ENCODE measurements around the gene VWA2. TPM values are rescaled to one million over a fixed set of nuclear protein-coding genes. Genes with fewer than 3 reads are reported as not detected.

The VWA2 gene
- total RNA-seq, 1 donor from 2014 or later: not detected

DNA sequence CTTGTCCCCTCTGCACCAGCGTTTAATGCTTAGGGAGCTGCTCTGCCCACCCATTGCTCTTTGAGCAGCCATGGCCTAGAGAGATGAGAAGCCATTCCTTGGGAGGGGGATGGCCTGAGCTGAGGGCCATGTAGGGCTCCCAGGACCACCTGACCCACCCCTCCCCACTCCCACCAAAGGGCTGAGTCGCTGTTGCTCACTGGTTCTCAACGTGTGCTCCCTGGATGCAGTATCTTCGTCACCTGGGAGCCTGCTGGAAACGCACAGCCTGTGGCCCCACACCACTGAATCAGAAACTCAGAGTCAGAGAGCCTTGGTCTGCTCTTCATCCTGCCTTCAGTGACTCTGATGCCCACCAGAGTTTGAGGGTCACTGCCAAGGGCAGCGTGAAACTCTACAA, 37.0 kb downstream of the VWA2 start:
- DNase-seq (ENCODE audit: low read depth in 2 of 2): no peak

DNA sequence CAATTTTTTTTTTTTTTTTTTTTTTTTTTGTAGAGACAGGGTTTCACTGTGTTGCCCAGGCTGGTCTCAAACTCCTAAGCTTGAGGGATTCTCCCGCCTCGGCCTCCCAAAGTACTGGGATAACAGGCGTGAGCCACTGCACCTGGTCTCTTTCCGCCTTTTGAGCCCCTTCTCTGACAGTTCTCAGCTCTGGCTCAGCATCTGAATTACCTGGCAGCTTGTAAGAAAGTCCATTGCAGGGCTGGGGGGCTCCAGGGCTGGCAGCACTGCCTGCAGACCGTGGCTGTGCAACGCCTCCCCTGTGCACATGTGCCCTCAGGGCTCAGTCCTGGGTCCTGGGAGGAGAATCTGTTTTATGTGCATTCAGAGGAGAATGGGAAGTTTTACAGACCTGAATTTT, 37.6 kb downstream of the VWA2 start:
- no peak for DNase-seq (ENCODE audit: low read depth in 2 of 2)

DNA sequence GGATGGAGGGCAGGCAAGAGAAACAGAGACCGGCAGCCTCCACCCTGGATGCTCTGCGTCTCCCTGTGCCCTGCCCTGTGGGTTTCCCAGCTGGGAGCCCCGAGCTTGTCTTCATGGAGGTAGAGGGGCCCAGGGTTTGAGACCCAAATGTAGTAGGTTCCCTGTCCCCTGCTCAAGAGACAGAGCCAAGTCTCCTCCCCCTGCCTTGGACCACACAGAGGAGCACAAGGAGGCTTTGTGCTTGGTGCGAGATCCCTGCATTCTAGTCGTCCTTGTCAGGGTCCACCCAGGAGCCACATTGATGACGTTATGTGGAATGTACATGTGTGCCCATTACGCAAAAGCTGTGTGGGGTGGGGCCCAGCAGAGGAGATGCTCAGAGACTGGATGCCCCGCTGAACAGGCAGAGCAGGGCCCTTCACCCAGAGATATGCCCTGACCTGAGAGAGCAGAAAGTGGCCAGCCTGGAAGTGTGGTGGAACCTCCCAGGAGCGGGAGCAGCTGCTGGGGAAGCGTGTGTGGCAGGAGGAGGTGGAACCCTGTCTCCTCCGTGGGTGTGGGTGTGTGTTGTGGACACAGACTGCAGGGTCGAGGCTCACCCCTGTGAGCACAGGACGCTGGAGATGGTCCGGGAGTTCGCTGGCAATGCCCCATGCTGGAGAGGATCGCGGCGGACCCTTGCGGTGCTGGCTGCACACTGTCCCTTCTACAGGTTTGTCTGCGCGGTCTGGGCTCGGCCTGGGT, 39.3 kb downstream of the VWA2 start:
- no peak for DNase-seq (ENCODE audit: low read depth in 2 of 2)

DNA sequence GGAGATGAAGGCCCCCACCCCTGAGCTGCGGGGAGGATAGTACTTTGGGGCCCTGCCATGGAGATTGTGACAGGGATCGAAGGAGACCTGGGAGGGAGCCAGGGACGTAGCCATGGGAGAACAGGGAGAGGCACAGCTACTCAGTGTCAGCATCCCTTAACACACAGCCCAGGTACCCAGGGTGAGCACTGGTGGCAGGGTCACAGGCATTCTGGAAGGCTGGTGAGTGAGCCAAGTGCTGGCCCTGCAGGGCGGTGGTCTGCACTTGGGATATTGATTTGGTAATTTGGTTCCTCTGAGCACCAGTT, 39.8 kb downstream of the VWA2 start:
- DNase-seq (ENCODE audit: low read depth in 2 of 2): no peak

DNA sequence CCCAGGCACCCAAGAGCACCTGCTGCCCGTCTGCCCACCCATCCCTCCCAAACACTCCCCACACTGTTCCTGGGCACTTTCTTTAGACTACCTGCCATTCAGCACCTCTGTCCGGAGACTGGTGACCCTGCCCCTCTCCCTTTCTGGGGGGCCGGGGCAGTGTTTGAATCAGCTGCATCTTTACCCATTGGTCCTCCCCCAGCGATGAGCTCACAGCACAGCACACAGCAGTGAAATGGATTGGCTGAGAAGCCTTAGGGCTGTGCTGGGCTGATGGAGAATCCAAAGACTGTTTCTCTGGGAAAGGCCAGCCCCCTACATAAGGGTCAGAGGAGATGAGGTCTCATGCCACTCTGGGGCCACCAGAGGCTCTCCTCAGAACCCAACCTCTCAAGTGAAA, 40.2 kb downstream of the VWA2 start:
- DNase-seq (ENCODE audit: low read depth in 2 of 2): no peak

- no peak for DNase-seq (ENCODE audit: low read depth in 2 of 2)
Observed at GRCh38 chr10:114279901-114280644, 41.0 kb downstream of the VWA2 start.

GRCh38 chr10:114281006-114281405, 42.0 kb downstream of the VWA2 start:
- DNase-seq (ENCODE audit: low read depth in 2 of 2): no peak

DNA sequence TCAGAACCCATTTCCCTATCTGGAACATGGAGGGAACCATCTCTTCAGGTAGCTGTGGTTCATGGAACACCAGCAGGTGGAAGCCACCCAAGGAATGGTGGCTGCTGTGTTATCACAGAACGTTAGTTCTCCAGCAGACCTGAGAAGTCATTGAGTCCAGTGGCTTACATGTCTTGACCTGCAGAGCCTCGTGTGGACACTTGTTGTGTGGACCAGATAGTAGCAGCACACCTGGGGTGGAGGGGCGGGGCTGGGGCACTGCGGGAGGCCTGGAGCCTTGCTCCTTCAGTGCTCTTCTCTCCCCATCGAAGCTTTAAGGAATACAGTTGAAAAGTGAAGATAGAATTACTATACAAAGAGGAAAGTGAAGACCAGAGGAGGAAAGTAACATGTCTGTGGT, 42.4 kb downstream of the VWA2 start:
- no peak for DNase-seq (ENCODE audit: low read depth in 2 of 2)

DNA sequence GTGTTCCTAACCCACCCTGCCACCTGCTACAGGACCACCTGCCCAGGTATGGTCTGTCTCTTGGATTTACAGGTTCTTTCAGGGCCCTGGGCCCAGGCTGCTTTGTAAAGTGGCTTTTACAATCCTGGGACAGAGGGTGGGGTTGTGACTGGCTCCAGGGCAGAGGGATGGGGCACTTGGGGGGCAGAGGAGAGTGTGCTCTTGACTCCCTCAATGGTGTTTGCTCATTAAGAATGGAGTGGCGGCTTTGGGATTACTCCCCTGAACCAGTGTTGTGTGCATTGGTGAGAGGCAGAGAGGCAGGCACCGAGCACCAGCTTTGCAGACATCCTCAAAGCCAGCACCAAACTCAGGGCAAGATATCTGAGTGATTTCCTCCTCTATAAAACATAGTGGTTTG, 43.5 kb downstream of the VWA2 start:
- no peak for DNase-seq (ENCODE audit: low read depth in 2 of 2)

GRCh38 chr10:114283091-114283490, 44.0 kb downstream of the VWA2 start:
- DNase-seq (ENCODE audit: low read depth in 2 of 2): no peak

- no peak for DNase-seq (ENCODE audit: low read depth in 2 of 2)
Observed at GRCh38 chr10:114283535-114284234, 44.6 kb downstream of the VWA2 start.

DNA sequence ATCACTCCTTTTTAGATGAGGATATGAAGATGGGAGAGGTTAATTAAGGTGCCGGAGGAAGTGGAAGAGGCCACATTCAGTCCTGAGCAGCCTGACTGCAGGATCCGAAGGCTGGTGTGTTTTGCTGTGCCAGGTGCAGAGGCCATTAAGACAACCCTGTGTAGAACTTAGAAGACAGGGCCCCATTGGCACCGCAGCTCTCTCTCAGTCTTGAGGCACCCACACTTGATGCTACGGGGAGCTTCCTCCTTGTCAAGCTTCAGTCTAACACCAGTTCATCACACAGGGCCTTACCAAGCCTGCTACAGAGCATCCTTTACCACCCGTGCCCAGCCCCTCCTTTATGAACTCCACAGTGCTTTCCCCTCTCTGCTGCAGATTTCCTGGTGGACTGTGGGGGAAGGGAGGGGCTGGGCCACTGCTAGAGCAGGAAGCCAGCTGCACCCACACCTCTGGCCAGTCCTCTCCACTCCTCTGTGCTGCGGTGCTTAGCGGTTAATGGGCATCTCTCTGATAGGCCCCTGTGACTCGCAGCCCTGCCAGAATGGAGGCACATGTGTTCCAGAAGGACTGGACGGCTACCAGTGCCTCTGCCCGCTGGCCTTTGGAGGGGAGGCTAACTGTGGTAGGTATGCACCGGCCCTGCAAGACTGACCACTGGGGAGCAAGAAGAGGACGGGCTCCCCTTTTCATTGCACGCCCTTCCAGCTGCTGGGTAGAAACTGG, 45.5 kb downstream of the VWA2 start:
- no peak for DNase-seq (ENCODE audit: low read depth in 2 of 2)

DNA sequence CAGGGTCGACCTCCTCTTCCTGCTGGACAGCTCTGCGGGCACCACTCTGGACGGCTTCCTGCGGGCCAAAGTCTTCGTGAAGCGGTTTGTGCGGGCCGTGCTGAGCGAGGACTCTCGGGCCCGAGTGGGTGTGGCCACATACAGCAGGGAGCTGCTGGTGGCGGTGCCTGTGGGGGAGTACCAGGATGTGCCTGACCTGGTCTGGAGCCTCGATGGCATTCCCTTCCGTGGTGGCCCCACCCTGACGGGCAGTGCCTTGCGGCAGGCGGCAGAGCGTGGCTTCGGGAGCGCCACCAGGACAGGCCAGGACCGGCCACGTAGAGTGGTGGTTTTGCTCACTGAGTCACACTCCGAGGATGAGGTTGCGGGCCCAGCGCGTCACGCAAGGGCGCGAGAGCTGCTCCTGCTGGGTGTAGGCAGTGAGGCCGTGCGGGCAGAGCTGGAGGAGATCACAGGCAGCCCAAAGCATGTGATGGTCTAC, 46.9 kb downstream of the VWA2 start:
- DNase-seq (ENCODE audit: low read depth in 2 of 2): no peak

DNA sequence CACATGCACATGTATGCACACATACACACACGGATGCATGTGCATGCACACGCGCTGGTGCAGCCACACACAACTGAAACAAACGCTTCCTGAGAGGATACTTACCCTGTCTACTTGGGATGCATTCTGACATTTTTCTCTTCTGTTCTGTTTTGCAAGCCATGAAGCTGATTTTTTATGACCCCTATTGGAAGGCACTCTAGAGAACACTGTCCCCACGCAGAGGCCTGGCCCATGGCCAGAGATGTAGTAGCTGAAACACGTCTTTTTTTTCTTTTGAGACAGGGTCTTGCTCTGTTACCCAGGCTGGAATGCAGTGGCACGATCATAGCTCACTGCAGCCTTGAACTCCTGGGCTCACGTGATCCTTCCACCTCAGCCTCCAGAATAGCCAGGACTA, 47.9 kb downstream of the VWA2 start:
- no peak for DNase-seq (ENCODE audit: low read depth in 2 of 2)

DNA sequence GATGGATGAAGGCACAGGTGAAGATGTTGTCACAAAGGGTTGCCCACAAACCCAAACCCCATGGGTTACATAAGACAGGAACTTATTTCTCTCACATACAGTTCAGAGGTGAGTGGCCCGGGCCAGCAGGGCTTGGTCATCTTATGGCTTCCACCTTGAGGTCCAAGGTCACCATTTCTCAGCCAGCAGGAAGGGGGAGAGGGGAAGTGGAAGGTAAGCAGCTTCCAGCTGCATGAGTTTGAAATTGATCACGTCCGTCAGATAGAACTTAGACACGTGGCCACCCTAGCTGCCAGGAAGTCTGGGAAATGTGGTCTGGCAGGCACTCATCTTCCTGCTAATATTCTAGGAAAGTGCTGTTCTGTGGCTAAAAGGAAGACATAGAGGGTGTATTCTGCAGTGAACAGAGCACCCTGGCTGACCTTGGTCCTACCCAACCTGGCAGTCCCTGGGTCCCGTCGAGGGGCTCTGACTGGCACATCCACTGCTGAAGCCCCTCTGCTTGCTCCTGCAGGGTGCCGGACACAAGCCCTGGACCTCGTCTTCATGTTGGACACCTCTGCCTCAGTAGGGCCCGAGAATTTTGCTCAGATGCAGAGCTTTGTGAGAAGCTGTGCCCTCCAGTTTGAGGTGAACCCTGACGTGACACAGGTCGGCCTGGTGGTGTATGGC, 49.5 kb downstream of the VWA2 start:
- peak in 1 of 2 donors; percentile 13 for DNase-seq (ENCODE audit: low read depth in 2 of 2)

- no peak for DNase-seq (ENCODE audit: low read depth in 2 of 2)
Observed at GRCh38 chr10:114289096-114289436, 50.0 kb downstream of the VWA2 start.

DNA sequence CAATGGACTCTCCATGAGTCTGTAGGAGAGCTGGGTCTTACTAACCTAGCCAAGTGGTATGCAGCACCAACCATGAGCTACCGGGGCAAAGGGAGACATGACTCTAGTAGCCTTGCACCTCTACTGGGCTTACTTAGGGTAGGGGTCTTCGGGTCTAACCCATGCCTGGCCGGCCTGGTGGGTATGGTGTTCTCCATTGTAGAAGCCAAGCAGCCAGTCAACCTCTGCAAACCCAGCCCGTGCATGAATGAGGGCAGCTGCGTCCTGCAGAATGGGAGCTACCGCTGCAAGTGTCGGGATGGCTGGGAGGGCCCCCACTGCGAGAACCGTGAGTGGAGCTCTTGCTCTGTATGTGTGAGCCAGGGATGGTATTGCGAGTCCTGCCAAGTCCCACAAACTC, 51.0 kb downstream of the VWA2 start:
- no peak for DNase-seq (ENCODE audit: low read depth in 2 of 2)

GRCh38 chr10:114291076-114291475, 52.0 kb downstream of the VWA2 start:
- DNase-seq (ENCODE audit: low read depth in 2 of 2): no peak

DNA sequence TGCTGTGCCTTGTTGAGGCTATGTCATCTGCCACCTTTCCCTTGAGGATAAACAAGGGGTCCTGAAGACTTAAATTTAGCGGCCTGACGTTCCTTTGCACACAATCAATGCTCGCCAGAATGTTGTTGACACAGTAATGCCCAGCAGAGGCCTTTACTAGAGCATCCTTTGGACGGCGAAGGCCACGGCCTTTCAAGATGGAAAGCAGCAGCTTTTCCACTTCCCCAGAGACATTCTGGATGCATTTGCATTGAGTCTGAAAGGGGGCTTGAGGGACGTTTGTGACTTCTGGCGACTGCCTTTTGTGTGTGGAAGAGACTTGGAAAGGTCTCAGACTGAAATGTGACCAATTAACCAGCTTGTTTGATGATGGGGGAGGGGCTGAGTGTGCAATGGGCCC, 52.5 kb downstream of the VWA2 start:
- DNase-seq (ENCODE audit: low read depth in 2 of 2): no peak

- no peak for DNase-seq (ENCODE audit: low read depth in 2 of 2)
Observed at GRCh38 chr10:114293075-114293474, 54.0 kb downstream of the VWA2 start.

DNA sequence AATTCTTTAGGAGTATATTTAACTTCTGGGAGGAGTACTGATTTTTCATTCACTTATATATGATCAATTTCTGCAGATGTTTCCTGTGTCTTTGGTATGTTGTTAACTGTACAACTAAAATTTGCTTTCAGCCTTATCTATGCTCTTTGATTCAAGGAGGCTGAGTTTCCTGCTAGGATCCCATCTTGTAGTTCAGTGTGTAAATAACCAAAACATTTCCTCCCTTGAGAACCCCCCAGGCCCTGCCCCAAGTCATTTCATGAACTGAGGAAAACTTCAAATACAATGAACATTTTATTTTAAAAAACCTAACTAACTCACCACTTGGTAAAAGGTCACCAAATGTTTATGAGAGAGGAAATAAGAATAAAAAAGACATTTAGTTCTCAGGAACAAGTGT, 55.5 kb downstream of the VWA2 start:
- peak in 1 of 2 donors; percentile 84 for DNase-seq (ENCODE audit: low read depth in 2 of 2)

GRCh38 chr10:114295393-114295792, 56.3 kb downstream of the VWA2 start:
- no peak for DNase-seq (ENCODE audit: low read depth in 2 of 2)

Data from dermis microvascular lymphatic vessel endothelial cell (primary cell).